Measurements from ENCODE around the gene EEF1B2. TPM values are rescaled to one million over a fixed set of nuclear protein-coding genes. Genes with fewer than 3 reads are reported as not detected.
"Not testable (repeated sequence)": the region's sequence is repeated elsewhere in the genome, so short reads cannot be mapped to it uniquely, and the experiment has no call there.

EEF1B2 gene
- total and polyA plus RNA-seq, 3 experiments from 2014 or later: 791 to 1,025 (median 1,019) TPM

DNA sequence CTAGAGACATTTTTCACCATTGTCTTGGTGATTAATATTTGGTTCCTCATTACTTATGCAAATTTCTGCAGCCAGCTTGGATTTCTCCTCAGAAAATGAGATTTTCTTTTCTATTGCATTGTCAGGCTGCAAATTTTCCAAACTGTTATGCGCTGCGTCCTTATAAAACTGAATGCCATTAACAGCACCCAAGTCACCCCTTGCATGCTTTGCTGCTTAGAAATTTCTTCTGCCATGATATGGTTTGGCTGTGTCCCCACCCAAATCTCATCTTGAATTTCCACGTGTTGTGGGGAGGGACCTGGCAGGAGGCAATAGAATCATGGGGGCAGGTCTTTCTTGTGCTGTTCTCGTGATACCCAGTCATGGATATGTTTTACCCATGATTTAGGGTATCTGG, 8.5 kb downstream of the EEF1B2 start:
- H3K27me3 Mint-ChIP-seq; H3K9me3 Mint-ChIP-seq; POLR2A ChIA-PET; H3K4me3 Mint-ChIP-seq; H3K4me1 ChIP-seq (ENCODE audit: insufficient read depth, low read length); H3K9me3 ChIP-seq (ENCODE audit: low read length); H3K4me3 ChIP-seq (ENCODE audit: low read length); H3K27ac ChIP-seq (ENCODE audit: low read depth, low read length); H3K27me3 ChIP-seq (ENCODE audit: insufficient read depth, low read length, poor library complexity, severe bottlenecking); H3K36me3 ChIP-seq (ENCODE audit: insufficient read depth, low read length); DNase-seq; CTCF ChIA-PET; H3K27ac Mint-ChIP-seq: not testable (repeated sequence)
- H3K36me3 Mint-ChIP-seq: peaks cover 11 to 23% (median 14%) of the 10 kb centered on the region in 3 donors
- H3K4me1 Mint-ChIP-seq: peaks cover 4 to 10% (median 10%) of the 10 kb centered on the region in 3 donors

DNA sequence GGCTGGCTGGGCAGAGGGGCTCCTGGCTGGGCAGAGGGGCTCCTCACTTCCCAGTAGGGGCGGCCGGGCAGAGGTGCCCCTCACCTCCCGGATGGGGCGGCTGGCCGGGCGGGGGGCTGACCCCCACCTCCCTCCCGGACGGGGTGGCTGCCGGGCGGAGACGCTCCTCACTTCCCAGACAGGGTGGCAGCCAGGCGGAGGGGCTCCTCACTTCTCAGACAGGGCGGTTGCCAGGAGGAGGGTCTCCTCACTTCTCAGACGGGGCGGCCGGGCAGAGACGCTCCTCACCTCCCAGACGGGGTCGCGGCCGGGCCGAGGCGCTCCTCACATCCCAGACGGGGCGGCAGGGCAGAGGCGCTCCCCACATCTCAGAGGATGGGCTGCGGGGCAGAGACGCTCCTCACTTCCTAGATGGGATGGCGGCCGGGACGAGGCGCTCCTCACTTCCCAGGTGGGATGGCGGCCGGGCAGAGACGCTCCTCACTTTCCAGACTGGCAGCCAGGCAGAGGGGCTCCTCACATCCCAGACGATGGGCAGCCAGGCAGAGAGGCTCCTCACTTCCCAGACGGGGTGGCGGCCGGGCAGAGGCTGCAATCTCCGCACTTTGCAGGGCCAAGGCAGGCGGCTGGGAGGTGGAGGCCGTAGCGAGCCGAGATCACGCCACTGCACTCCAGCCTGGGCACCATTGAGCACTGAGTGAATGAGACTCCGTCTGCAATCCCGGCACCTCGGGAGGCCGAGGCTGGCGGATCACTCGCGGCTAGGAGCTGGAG, 12.1 kb downstream of the EEF1B2 start:
- H3K27ac ChIP-seq (ENCODE audit: low read depth, low read length); H3K4me1 Mint-ChIP-seq; DNase-seq; H3K4me3 Mint-ChIP-seq; H3K4me3 ChIP-seq (ENCODE audit: low read length); H3K36me3 ChIP-seq (ENCODE audit: insufficient read depth, low read length); H3K27me3 ChIP-seq (ENCODE audit: insufficient read depth, low read length, poor library complexity, severe bottlenecking); H3K27me3 Mint-ChIP-seq; POLR2A ChIA-PET; H3K27ac Mint-ChIP-seq; H3K9me3 ChIP-seq (ENCODE audit: low read length); H3K9me3 Mint-ChIP-seq; CTCF ChIA-PET; H3K4me1 ChIP-seq (ENCODE audit: insufficient read depth, low read length): not testable (repeated sequence)
- peaks cover 6 to 11% (median 10%) of the 10 kb centered on the region in 3 donors for H3K36me3 Mint-ChIP-seq

DNA sequence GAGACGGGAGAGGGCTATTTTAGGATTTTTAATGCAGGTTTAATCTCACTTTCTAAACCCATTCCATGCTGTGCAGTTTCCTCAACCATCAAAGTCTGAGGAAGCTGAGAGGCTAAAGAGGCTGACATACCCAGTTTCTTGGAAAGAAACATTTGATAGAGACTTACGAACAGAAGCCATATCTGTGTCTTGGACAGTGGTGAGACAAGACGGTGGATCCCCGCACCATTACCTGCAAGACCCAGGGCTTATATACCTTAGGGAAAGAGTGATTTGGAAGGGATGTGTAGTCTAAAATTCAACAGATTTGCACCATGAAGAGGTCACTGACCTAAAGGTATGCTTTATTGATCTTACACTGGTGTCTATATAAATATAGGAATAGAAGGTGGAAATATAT, 13.5 kb downstream of the EEF1B2 start:
- Histone ChIP-seq H3K27ac (ENCODE audit: low read depth, low read length) (no peak overlapping the region), H3K27me3 (ENCODE audit: insufficient read depth, low read length, poor library complexity, severe bottlenecking) (no peaks in the 10 kb centered on the region), H3K4me3 (ENCODE audit: low read length) (no peak overlapping the region), H3K9me3 (ENCODE audit: low read length) (no peaks in the 10 kb centered on the region), H3K36me3 (ENCODE audit: insufficient read depth, low read length) (no peaks in the 10 kb centered on the region), H3K4me1 (ENCODE audit: insufficient read depth, low read length) (no peaks in the 10 kb centered on the region)
- Mint-ChIP-seq H3K27ac (no peak overlapping the region), H3K4me1 (no peaks in the 10 kb centered on the region), H3K27me3 (peaks cover 0 to 2% of the 10 kb centered on the region in 2 donors), H3K4me3 (no peak overlapping the region), H3K9me3 (no peaks in the 10 kb centered on the region), H3K36me3 (peaks cover 0 to 11% (median 4%) of the 10 kb centered on the region in 3 donors)
- ChIA-PET CTCF (no interaction called here), POLR2A (no interaction called here)
- no peak for DNase-seq

DNA sequence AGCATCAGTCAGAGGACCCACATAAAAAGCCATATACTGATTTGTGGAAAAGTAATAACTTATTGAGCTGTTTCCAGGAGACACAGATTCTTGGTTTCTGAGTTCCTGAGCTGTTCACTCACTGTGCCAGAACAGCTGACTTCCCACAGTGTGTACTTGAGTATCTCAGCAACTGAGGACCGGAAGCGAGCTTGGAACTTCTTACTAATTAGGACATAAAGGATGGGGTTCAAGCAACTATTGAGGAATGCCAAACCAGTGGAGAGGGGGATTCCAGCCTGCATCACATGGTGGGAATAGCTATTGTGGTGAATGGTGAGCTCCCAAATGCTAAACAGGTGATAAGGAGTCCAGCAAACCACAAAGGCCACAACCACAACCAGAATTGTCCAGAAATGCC, 16.4 kb downstream of the EEF1B2 start:
- H3K4me3 Mint-ChIP-seq: no peak overlapping the region
- POLR2A ChIA-PET: no interaction called here
- CTCF ChIA-PET: no interaction called here
- no peaks in the 10 kb centered on the region for H3K9me3 Mint-ChIP-seq
- Histone ChIP-seq H3K9me3 (ENCODE audit: low read length) (no peaks in the 10 kb centered on the region), H3K4me3 (ENCODE audit: low read length) (no peak overlapping the region), H3K27me3 (ENCODE audit: insufficient read depth, low read length, poor library complexity, severe bottlenecking) (no peaks in the 10 kb centered on the region), H3K27ac (ENCODE audit: low read depth, low read length) (no peak overlapping the region), H3K36me3 (ENCODE audit: insufficient read depth, low read length) (no peaks in the 10 kb centered on the region), H3K4me1 (ENCODE audit: insufficient read depth, low read length) (no peaks in the 10 kb centered on the region)
- no peaks in the 10 kb centered on the region for H3K36me3 Mint-ChIP-seq
- H3K4me1 Mint-ChIP-seq: no peaks in the 10 kb centered on the region
- no peak for DNase-seq
- peaks cover under 1 to 2% of the 10 kb centered on the region in 2 donors for H3K27me3 Mint-ChIP-seq
- no peak overlapping the region for H3K27ac Mint-ChIP-seq

DNA sequence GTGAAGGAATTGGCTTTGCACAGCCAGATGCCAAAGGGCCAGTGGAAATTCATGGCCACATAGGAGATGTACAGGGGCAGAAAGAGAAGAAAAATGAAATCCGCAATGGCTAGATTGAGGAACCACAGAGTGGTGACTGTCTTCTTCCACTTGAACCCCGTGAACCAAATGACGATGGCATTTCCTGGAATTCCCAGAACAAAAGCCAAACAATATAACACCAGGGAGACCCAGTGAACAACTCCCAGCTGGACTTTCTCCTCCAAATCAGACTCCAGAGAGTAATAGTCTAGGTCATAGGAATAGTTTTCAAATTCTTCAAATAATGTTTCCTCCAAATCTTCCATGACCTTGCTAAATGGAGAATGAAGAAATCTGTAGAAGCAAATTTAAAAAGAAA, 17.2 kb downstream of the EEF1B2 start:
- no peaks in the 10 kb centered on the region for H3K9me3 ChIP-seq (ENCODE audit: low read length)
- ChIA-PET CTCF (no interaction called here), POLR2A (no interaction called here)
- Mint-ChIP-seq H3K4me1 (no peaks in the 10 kb centered on the region), H3K9me3 (no peaks in the 10 kb centered on the region), H3K36me3 (no peaks in the 10 kb centered on the region), H3K4me3 (no peak overlapping the region), H3K27me3 (peaks cover 4% of the 10 kb centered on the region in 2 donors), H3K27ac (no peak overlapping the region)
- H3K4me1 ChIP-seq (ENCODE audit: insufficient read depth, low read length): no peaks in the 10 kb centered on the region
- H3K4me3 ChIP-seq (ENCODE audit: low read length): no peak overlapping the region
- no peak overlapping the region for H3K27ac ChIP-seq (ENCODE audit: low read depth, low read length)
- DNase-seq: no peak
- H3K27me3 ChIP-seq (ENCODE audit: insufficient read depth, low read length, poor library complexity, severe bottlenecking): no peaks in the 10 kb centered on the region
- no peaks in the 10 kb centered on the region for H3K36me3 ChIP-seq (ENCODE audit: insufficient read depth, low read length)

DNA sequence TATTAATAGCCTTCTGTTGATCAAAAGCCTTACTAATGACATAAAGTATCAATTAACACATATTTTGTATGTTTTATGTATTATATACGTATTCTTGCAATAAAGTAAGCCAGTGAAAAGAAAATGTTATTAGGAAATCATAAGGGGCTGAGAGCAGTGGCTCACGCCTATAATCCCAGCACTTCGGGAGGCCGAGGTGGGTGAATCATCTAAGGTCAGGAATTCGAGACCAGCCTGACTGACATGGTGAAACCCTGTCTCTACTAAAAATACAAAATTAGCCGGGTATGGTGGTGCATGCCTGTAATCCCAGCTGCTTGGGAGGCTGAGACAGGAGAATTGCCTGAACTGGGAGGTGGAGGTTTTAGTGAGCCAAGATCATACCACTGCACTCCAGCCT, 21.8 kb downstream of the EEF1B2 start:
- H3K9me3 ChIP-seq (ENCODE audit: low read length); H3K27ac ChIP-seq (ENCODE audit: low read depth, low read length); H3K27me3 ChIP-seq (ENCODE audit: insufficient read depth, low read length, poor library complexity, severe bottlenecking); H3K9me3 Mint-ChIP-seq; H3K4me1 ChIP-seq (ENCODE audit: insufficient read depth, low read length); H3K36me3 ChIP-seq (ENCODE audit: insufficient read depth, low read length); DNase-seq; CTCF ChIA-PET; H3K36me3 Mint-ChIP-seq; H3K27ac Mint-ChIP-seq; H3K4me1 Mint-ChIP-seq; H3K4me3 Mint-ChIP-seq; POLR2A ChIA-PET; H3K4me3 ChIP-seq (ENCODE audit: low read length): not testable (repeated sequence)
- peaks cover 7 to 11% of the 10 kb centered on the region in 2 donors for H3K27me3 Mint-ChIP-seq

DNA sequence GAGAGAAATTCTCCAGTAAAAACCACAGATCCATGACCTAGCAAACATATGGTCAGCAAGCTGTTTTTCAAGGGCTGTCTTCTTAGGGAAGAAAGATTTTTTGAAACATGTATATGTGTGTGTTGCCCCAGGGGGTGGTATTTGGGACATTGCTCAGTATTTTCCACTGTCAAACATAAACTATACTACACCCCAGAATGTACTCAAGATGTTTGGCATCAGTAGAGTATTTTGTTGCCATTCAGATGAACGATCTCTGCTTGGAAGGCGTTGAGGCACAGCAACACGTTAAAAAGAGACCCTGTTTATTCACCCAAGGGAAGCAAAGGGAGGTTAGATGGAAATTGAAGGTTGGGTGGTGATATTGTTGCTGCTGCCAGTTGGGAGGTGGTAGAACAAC, 30.0 kb downstream of the EEF1B2 start:
- Mint-ChIP-seq H3K4me3 (no peak overlapping the region), H3K27me3 (peaks cover 0 to 38% of the 10 kb centered on the region in 2 donors), H3K4me1 (no peaks in the 10 kb centered on the region), H3K36me3 (no peaks in the 10 kb centered on the region), H3K27ac (peak overlapping the region in 1 of 8 donors; percentile 55), H3K9me3 (no peaks in the 10 kb centered on the region)
- Histone ChIP-seq H3K36me3 (ENCODE audit: insufficient read depth, low read length) (no peaks in the 10 kb centered on the region), H3K27ac (ENCODE audit: low read depth, low read length) (no peak overlapping the region), H3K4me3 (ENCODE audit: low read length) (no peak overlapping the region), H3K4me1 (ENCODE audit: insufficient read depth, low read length) (no peaks in the 10 kb centered on the region), H3K27me3 (ENCODE audit: insufficient read depth, low read length, poor library complexity, severe bottlenecking) (no peaks in the 10 kb centered on the region), H3K9me3 (ENCODE audit: low read length) (no peaks in the 10 kb centered on the region)
- no peak for DNase-seq
- ChIA-PET POLR2A (no interaction called here), CTCF (no interaction called here)

DNA sequence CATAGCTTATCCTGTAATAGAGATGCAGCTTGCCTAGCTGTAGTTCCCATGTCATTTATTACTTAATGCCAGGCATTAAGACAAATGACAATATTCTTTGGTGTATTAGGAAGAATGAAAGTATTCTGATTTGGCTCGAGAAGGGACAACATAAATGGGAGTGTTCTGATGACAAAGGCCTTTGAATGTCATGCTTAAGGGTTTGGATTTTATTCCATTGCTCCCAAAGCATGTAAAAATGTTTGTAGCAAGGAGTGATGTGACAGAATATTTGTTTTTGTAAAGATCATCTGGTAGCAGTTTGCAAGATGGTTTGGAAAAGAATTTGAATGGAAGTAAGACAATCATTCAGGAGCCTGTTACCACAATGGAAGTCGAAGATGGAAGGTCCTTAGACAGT, 30.4 kb downstream of the EEF1B2 start:
- ChIA-PET CTCF (no interaction called here), POLR2A (no interaction called here)
- Mint-ChIP-seq H3K27me3 (peaks cover 0 to 41% of the 10 kb centered on the region in 2 donors), H3K4me1 (no peaks in the 10 kb centered on the region), H3K9me3 (no peaks in the 10 kb centered on the region), H3K36me3 (no peaks in the 10 kb centered on the region), H3K27ac (no peak overlapping the region), H3K4me3 (no peak overlapping the region)
- H3K4me3 ChIP-seq (ENCODE audit: low read length): no peak overlapping the region
- no peaks in the 10 kb centered on the region for H3K36me3 ChIP-seq (ENCODE audit: insufficient read depth, low read length)
- DNase-seq: no peak
- H3K4me1 ChIP-seq (ENCODE audit: insufficient read depth, low read length): no peaks in the 10 kb centered on the region
- no peaks in the 10 kb centered on the region for H3K27me3 ChIP-seq (ENCODE audit: insufficient read depth, low read length, poor library complexity, severe bottlenecking)
- no peak overlapping the region for H3K27ac ChIP-seq (ENCODE audit: low read depth, low read length)
- no peaks in the 10 kb centered on the region for H3K9me3 ChIP-seq (ENCODE audit: low read length)

DNA sequence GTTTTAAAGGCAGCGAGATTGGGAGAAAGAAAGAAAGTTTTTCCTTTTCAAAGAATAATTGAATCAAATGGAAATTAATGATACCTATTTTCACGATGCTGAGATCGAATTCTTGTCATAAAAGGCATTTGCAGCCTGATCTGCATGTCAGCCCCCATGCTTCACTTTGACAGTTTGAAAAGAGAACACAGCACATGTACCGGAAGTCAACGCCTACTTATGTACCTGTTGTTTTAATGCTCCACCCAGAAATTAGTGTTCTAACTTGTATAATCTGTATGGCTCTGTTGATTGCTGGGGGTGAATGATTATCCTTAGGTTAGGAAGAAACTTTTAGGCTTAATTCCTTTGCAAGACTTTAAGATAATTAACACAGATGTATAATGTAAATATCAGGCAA, 31.0 kb downstream of the EEF1B2 start:
- CTCF ChIA-PET: no interaction called here
- H3K27me3 Mint-ChIP-seq: peaks cover 0 to 43% of the 10 kb centered on the region in 2 donors

More for the DNA sequence above, 31.0 kb downstream of the EEF1B2 start:
- no peaks in the 10 kb centered on the region for H3K36me3 Mint-ChIP-seq
- Histone ChIP-seq H3K27ac (ENCODE audit: low read depth, low read length) (no peak overlapping the region), H3K4me1 (ENCODE audit: insufficient read depth, low read length) (no peaks in the 10 kb centered on the region), H3K27me3 (ENCODE audit: insufficient read depth, low read length, poor library complexity, severe bottlenecking) (no peaks in the 10 kb centered on the region), H3K36me3 (ENCODE audit: insufficient read depth, low read length) (no peaks in the 10 kb centered on the region), H3K4me3 (ENCODE audit: low read length) (no peak overlapping the region), H3K9me3 (ENCODE audit: low read length) (no peaks in the 10 kb centered on the region)
- POLR2A ChIA-PET: no interaction called here
- no peak for DNase-seq
- no peak overlapping the region for H3K4me3 Mint-ChIP-seq
- H3K4me1 Mint-ChIP-seq: no peaks in the 10 kb centered on the region
- H3K27ac Mint-ChIP-seq: no peak overlapping the region
- H3K9me3 Mint-ChIP-seq: no peaks in the 10 kb centered on the region

Data from CD8-positive, alpha-beta memory T cell (primary cell).